Ammon's horn (tissue), 1 donor: Measurements from ENCODE around the gene MLXIP.

ENCODE experiments used
- DNase-seq: peaks from one replicate; pipeline ENCODE4 v3.0.0-alpha.2; 2016; ENCODE audit warnings: low spot score

Gene MLXIP

GRCh38 chr12:122126713-122127597 is 48.4 kb downstream of the MLXIP start:
- DNase-seq = peak; percentile 37

GRCh38 chr12:122127839-122128238 is 49.3 kb downstream of the MLXIP start:
- no peak for DNase-seq

GRCh38 chr12:122128481-122128880 is 49.9 kb downstream of the MLXIP start:
- DNase-seq = no peak

GRCh38 chr12:122129131-122129530 is 50.6 kb downstream of the MLXIP start:
- no peak for DNase-seq

- DNase-seq = no peak
Measured at GRCh38 chr12:122130150-122130549, 51.6 kb downstream of the MLXIP start.

GRCh38 chr12:122133192-122133950 is 54.8 kb downstream of the MLXIP start:
- DNase-seq = no peak

GRCh38 chr12:122135437-122136031 is 57.0 kb downstream of the MLXIP start:
- DNase-seq = no peak

- no peak for DNase-seq
Measured at GRCh38 chr12:122137229-122137628, 58.7 kb downstream of the MLXIP start.

- no peak for DNase-seq
Measured at GRCh38 chr12:122137681-122138080, 59.1 kb downstream of the MLXIP start.

GRCh38 chr12:122138181-122138580 is 59.6 kb downstream of the MLXIP start:
- DNase-seq = no peak

- peak; percentile 28 for DNase-seq
Measured at GRCh38 chr12:122138616-122139015, 60.1 kb downstream of the MLXIP start.

GRCh38 chr12:122139266-122139665 is 60.7 kb downstream of the MLXIP start:
- no peak for DNase-seq

GRCh38 chr12:122139941-122140340 is 61.4 kb downstream of the MLXIP start:
- no peak for DNase-seq

GRCh38 chr12:122140467-122141257 is 62.1 kb downstream of the MLXIP start:
- DNase-seq = no peak

GRCh38 chr12:122141911-122142725 is 63.6 kb downstream of the MLXIP start:
- no peak for DNase-seq

- DNase-seq = no peak
Measured at GRCh38 chr12:122142857-122143256, 64.3 kb downstream of the MLXIP start.

GRCh38 chr12:122144885-122145284 is 66.3 kb downstream of the MLXIP start:
- DNase-seq = no peak

GRCh38 chr12:122145505-122146330 is 67.2 kb downstream of the MLXIP start:
- DNase-seq = no peak

- DNase-seq = no peak
Measured at GRCh38 chr12:122147514-122148290, 69.1 kb downstream of the MLXIP start.
